Smooth muscle cell (in vitro differentiated cells): ENCODE results near the gene SLC8A3. TPM values are rescaled to one million over a fixed set of nuclear protein-coding genes. Genes with fewer than 3 reads are reported as not detected.

Experiments
- DNase-seq: peaks from one replicate; lab custom pipeline; 2025; ENCODE audit not compliant: unreplicated experiment; lab: John Stamatoyannopoulos, UW
- H2AFZ ChIP-seq: fragments of 200-600 bp; sonication (generic); 2 replicates; pipeline ENCODE4 v1.6.0; 2016; ENCODE audit warnings: antibody characterized with exemption, low read depth, mild to moderate bottlenecking
- H3F3A ChIP-seq: fragments of 200-600 bp; sonication (generic); 2 replicates; pipeline ENCODE4 v1.6.0; 2017; ENCODE audit warnings: antibody characterized with exemption, low read depth
- H3K27ac ChIP-seq: fragments of 200-600 bp; sonication (generic); 2 replicates; pipeline ENCODE4 v1.5.1; 2016; ENCODE audit warnings: low read depth, mild to moderate bottlenecking
- H3K27me3 ChIP-seq: fragments of 200-600 bp; sonication (generic); 2 replicates; pipeline ENCODE4 v1.6.1; 2016; ENCODE audit warnings: low read depth, mild to moderate bottlenecking
- H3K36me3 ChIP-seq: fragments of 200-600 bp; sonication (generic); 2 replicates; pipeline ENCODE4 v1.5.1; 2016; ENCODE audit warnings: low read depth
- H3K4me1 ChIP-seq: fragments of 200-600 bp; sonication (generic); 2 replicates; pipeline ENCODE4 v1.5.1; 2016; ENCODE audit warnings: low read depth
- H3K4me2 ChIP-seq: fragments of 200-600 bp; sonication (generic); 2 replicates; pipeline ENCODE4 v1.6.0; 2016; ENCODE audit warnings: mild to moderate bottlenecking
- H3K4me3 ChIP-seq: fragments of 200-600 bp; sonication (generic); 2 replicates; pipeline ENCODE4 v1.5.1; 2016; ENCODE audit warnings: mild to moderate bottlenecking
- H3K79me2 ChIP-seq: fragments of 200-600 bp; sonication (generic); 2 replicates; pipeline ENCODE4 v1.6.0; 2016; ENCODE audit warnings: low read depth, mild to moderate bottlenecking
- H3K9ac ChIP-seq: fragments of 200-600 bp; sonication (generic); 2 replicates; pipeline ENCODE4 v1.6.0; 2016; ENCODE audit warnings: low read depth
- H3K9me3 ChIP-seq: fragments of 200-600 bp; sonication (generic); replicated peaks from 2 replicates; pipeline ENCODE4 v1.5.1; 2016; ENCODE audit warnings: low read depth
- H4K20me1 ChIP-seq: fragments of 200-600 bp; sonication (generic); 2 replicates; pipeline ENCODE4 v1.6.0; 2016; ENCODE audit warnings: low read depth
- WGBS: methylation state at CpG from one replicate; pipeline ENCODE4 v1.1.7; 2016; ENCODE audit warnings: low lambda C conversion rate; 5-methylcytosine and 5-hydroxymethylcytosine counted together
- polyA plus RNA-seq: library from polyadenylated mRNA; unstranded; fragments of >200 nt; fragmentation: Nextera tagmentation; extraction: Ambion mirVana; gene quantifications from 2 replicates; pipeline ENCODE4 v1.2.1, GENCODE V29; 2016
- total RNA-seq: library from RNA; depleted of rRNA; stranded (reverse); fragments of >200 nt; gene quantifications from 2 replicates; pipeline ENCODE4 v1.2.3, GENCODE V29; 2014
- TF ChIP-seq, protein P1 (sequence below): fragments of 200-600 bp; sonication (generic); IDR thresholded peaks from 2 replicates; pipeline ENCODE4 v1.5.1; 2017; ENCODE audit warnings: borderline replicate concordance, mild to moderate bottlenecking, antibody characterized with exemption; ENCODE audit not compliant: insufficient read depth, poor library complexity, severe bottlenecking

The SLC8A3 gene
- total and polyA plus RNA-seq, 2 experiments from 2014 or later, result not detected

DNA sequence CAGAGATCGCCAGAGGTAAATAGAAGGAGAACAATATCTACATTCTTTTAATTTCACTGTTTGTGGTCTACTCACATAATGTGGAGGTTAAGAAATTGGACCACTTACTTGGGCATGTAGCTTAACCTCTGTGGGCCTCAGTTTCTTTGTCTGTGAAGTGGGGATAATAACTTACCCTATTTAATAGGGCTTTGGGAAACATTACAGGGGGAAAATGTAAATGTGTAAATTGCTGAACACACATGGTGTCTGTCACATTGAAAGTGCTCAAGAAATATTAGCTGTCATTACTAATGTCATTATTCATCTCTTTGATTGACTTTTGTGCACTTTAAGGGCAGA, 140.5 kb downstream of the SLC8A3 start:
- no peak overlapping the region for H3K4me2 ChIP-seq
- no peaks in the 10 kb centered on the region for H3K36me3 ChIP-seq
- H3K79me2 ChIP-seq, result no peaks in the 10 kb centered on the region
- no peak overlapping the region for H2AFZ ChIP-seq
- H3K4me1 ChIP-seq, result peaks cover 6% of the 10 kb centered on the region
- H3F3A ChIP-seq, result no peaks in the 10 kb centered on the region
- no peak overlapping the region for H3K9ac ChIP-seq
- H3K27ac ChIP-seq, result no peak overlapping the region
- no peaks in the 10 kb centered on the region for H4K20me1 ChIP-seq
- H3K4me3 ChIP-seq, result no peak overlapping the region
- peaks cover 4% of the 10 kb centered on the region for H3K27me3 ChIP-seq
- H3K9me3 ChIP-seq, result no peaks in the 10 kb centered on the region
- DNase-seq, result no peak
- TF ChIP-seq, protein P1, sequence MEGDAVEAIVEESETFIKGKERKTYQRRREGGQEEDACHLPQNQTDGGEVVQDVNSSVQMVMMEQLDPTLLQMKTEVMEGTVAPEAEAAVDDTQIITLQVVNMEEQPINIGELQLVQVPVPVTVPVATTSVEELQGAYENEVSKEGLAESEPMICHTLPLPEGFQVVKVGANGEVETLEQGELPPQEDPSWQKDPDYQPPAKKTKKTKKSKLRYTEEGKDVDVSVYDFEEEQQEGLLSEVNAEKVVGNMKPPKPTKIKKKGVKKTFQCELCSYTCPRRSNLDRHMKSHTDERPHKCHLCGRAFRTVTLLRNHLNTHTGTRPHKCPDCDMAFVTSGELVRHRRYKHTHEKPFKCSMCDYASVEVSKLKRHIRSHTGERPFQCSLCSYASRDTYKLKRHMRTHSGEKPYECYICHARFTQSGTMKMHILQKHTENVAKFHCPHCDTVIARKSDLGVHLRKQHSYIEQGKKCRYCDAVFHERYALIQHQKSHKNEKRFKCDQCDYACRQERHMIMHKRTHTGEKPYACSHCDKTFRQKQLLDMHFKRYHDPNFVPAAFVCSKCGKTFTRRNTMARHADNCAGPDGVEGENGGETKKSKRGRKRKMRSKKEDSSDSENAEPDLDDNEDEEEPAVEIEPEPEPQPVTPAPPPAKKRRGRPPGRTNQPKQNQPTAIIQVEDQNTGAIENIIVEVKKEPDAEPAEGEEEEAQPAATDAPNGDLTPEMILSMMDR, result no peak
- WGBS, result 96% methylated on average over 1 of the region's 1 CpG

DNA sequence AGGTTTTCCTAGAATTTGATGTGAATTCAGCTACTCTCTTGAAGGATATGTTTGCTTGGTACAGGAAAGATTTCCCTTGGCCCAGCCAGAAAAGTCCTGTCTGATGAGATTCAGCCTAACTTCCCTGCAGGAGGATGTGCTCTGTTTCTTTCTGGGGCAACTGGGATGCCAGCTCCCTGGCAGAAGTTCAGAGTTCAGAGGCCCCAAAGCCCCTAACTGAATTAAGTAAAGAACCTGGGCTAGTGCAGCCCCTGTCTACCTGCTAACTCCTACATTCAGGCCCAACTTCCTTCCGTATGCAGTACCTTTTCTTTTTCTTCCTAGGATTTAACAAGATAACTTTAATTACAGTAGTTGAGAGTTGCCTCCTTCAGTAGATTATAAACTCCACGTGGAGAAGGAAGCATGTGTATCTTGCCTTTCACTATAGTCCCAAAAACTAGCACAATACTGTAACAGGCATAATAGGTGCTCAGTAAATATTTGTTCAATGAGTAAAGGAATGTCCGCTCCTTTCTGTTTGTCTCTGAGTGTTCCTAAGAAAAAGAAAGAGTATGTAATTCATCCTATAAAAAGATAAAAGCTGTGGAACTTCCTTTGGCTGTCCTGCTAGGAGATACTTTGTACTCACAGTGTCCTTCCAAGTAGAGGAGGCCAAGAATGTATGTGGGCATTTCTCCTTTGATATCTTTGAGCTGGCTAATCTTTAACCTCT, 141.0 kb downstream of the SLC8A3 start:
- H3K4me1 ChIP-seq, result peaks cover 5% of the 10 kb centered on the region
- TF ChIP-seq, protein P1, result no peak
- H3K27ac ChIP-seq, result no peak overlapping the region
- no peaks in the 10 kb centered on the region for H3F3A ChIP-seq
- H3K36me3 ChIP-seq, result no peaks in the 10 kb centered on the region
- no peaks in the 10 kb centered on the region for H3K9me3 ChIP-seq
- no peak for DNase-seq
- H4K20me1 ChIP-seq, result no peaks in the 10 kb centered on the region
- H3K4me3 ChIP-seq, result no peak overlapping the region
- H3K79me2 ChIP-seq, result no peaks in the 10 kb centered on the region
- H3K4me2 ChIP-seq, result no peak overlapping the region
- WGBS, result 82% methylated on average over 3 of the region's 3 CpGs
- H3K9ac ChIP-seq, result no peak overlapping the region
- peaks cover 5% of the 10 kb centered on the region for H3K27me3 ChIP-seq
- H2AFZ ChIP-seq, result no peak overlapping the region

DNA sequence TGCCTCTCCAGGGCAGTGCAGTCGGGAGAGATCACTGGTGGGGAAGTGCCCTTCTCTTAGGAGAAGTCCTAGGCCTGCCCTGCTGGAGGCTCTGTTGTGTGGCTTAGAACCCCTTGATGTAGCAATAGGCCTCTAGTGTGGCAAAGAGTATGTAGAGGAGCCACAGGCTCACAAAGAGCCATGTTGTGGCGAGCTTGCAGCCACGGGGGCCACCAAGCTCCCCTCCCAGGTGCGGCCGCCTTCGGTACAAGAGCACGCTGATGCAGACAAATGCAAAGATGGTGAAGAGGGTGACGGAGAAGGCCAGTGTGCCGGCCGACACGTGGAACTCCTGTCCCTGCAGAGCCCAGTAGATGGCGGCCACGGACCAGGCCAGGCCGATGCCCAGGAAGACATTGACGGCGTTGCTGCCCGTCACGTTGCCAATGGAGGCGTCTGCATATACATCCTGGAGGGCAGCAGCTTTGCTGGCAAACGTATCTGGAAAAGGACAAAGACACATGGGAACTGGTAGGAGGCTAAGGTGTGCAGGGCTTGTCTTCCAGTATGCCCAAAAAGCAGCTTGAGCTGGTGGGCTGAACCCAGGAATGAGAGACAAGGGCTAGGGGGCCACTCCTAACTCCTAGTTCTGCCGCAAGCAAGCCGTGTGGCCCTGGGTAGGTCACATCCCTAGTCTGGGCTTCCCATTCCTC, 142.8 kb downstream of the SLC8A3 start:
- peaks cover 20% of the 10 kb centered on the region for H3K27me3 ChIP-seq
- H3K4me1 ChIP-seq, result no peaks in the 10 kb centered on the region
- TF ChIP-seq, protein P1, result peak; percentile 70
- H2AFZ ChIP-seq, result peak overlapping the region; percentile 73
- H4K20me1 ChIP-seq, result no peaks in the 10 kb centered on the region
- no peak overlapping the region for H3K4me3 ChIP-seq
- no peaks in the 10 kb centered on the region for H3F3A ChIP-seq
- DNase-seq, result peak; percentile 18
- H3K9ac ChIP-seq, result no peak overlapping the region
- no peak overlapping the region for H3K4me2 ChIP-seq
- H3K36me3 ChIP-seq, result no peaks in the 10 kb centered on the region
- 31% methylated on average over 22 of the region's 22 CpGs for WGBS
- H3K27ac ChIP-seq, result no peak overlapping the region
- H3K9me3 ChIP-seq, result no peaks in the 10 kb centered on the region
- H3K79me2 ChIP-seq, result no peaks in the 10 kb centered on the region
